ENCODE data around the gene KRTAP5-3. TPM values are rescaled to one million over a fixed set of nuclear protein-coding genes. Genes with fewer than 3 reads are reported as not detected.
A peak's percentile ranks its signal among the peaks of the same experiment; 100 is the strongest.

Gene KRTAP5-3
- total and polyA plus RNA-seq, 2 of the 8 experiments (the other 6 are each of a cell fraction or from before 2014, with no cell fraction given) = not detected

DNA sequence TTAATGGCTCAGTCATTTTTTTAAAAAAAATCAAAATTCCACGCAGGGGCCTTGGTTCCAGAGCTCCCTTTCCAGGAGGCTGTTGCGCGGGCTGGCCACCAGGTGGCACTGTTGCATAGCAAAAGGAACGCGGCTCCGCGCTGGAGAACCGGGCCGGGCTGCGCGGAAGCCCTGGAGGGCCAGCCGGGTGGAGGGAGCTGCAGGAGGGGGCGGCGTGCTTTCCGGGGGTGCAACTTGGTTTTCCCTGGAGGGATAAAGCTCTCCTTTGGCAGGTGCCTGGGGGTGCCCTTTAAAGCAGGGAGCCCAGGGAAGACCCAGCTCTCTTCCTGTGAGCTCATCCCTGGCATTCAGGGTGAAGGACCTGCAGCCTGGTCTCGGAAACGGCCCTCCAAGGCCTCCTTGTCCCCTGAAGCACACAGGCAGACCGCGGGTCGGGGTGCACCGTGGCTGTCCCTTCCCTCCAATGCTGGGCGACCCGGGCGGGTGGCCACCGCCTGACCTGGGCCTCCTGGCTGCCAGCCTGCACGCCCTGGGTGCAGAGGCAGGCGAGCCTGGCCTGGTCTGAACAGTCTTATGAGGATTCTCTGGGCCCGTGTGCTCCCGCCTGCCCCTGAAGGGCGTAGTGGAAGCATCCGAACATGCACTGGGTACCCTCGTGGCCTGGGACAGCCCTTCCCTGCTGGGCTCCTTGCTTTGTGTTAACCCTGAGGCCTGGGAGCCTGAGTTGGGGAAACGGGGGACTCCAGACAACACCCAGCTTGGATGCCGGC, 44.7 kb upstream of the KRTAP5-3 start:
- no peak overlapping the region for H3K27ac ChIP-seq (ENCODE audit: low read depth, low read length)
- peak overlapping the region; percentile 32; the same call in 1 of the 2 replicates for H3K18ac ChIP-seq (ENCODE audit: extremely low read depth, low read length)
- H2AFZ ChIP-seq (ENCODE audit: low read length) = peak overlapping the region; percentile 43; the same call in 1 of the 2 replicates
- no peak overlapping the region for H2BK12ac ChIP-seq (ENCODE audit: low read depth, low read length)
- ChIA-PET CTCF (ENCODE audit: partially characterized antibody) (interaction anchor here (0.7 to 10.1 kb wide), 71 partner anchors 9 to 752 kb away, joined by 3 to 166 read pairs (median 4); partner anchors contain the start of genes KRTAP5-5 and SYT8), POLR2A (ENCODE audit: partially characterized antibody) (interaction anchor here (1.1 kb wide), 1 partner anchor 41 kb away, joined by 3 read pairs; no protein-coding TSS in a partner anchor)
- H3K4me3 ChIP-seq (ENCODE audit: extremely low read depth in 1 of 4, insufficient read depth in 2 of 4, low read depth in 3 of 4, low read length in 4 of 4) = peak overlapping the region in 3 of 4 experiments; percentile 19 to 53 (median 26); a peak in 4 of 8 replicates
- H4K20me1 ChIP-seq (replicated peaks in 1 of 2; ENCODE audit: control insufficient read depth in 1 of 2, insufficient read depth in 2 of 2, low read length in 2 of 2) = no peaks in the 10 kb centered on the region
- H2AK5ac ChIP-seq (ENCODE audit: low read depth, low read length) = no peak overlapping the region
- FAIRE-seq (no peak), DNase-seq (ENCODE audit: low read depth in 1 of 2, low spot score in 2 of 2) (peak in 1 of 2 experiments; percentile 95)
- no peaks in the 10 kb centered on the region for H3K9me3 ChIP-seq (ENCODE audit: insufficient read depth in 2 of 2, low read depth in 1 of 2, low read length in 1 of 2)
- no peaks in the 10 kb centered on the region for H3K23me2 ChIP-seq (ENCODE audit: low read depth, low read length)
- H2BK15ac ChIP-seq (ENCODE audit: low read length) = no peak overlapping the region
- no peaks in the 10 kb centered on the region for H3K36me3 ChIP-seq (ENCODE audit: control insufficient read depth in 2 of 4, insufficient read depth in 4 of 4, low read length in 3 of 4)
- H3K4ac ChIP-seq (replicated peaks; ENCODE audit: insufficient read length, low read depth, low read length) = no peak overlapping the region
- peaks cover 0 to 6% (median 2%) of the 10 kb centered on the region in 4 experiments; a peak in 3 of 7 replicates for H3K4me1 ChIP-seq (replicated peaks in 1 of 4; ENCODE audit: control insufficient read depth in 3 of 4, insufficient read depth in 4 of 4, low read length in 3 of 4)
- H4K91ac ChIP-seq (replicated peaks; ENCODE audit: insufficient read length, low read length) = peak overlapping the region; percentile 58
- no peak overlapping the region for H3K9ac ChIP-seq (replicated peaks in 1 of 4; ENCODE audit: extremely low read depth in 1 of 4, low read depth in 3 of 4, low read length in 3 of 4)
- H4K5ac ChIP-seq (ENCODE audit: insufficient read length, low read depth, low read length) = no peak overlapping the region
- no peaks in the 10 kb centered on the region for H3K79me2 ChIP-seq (ENCODE audit: control insufficient read depth in 1 of 2, insufficient read depth in 2 of 2, low read length in 2 of 2)
- H3K23ac ChIP-seq (ENCODE audit: insufficient read length) = no peak overlapping the region
- H3K27me3 ChIP-seq (replicated peaks in 1 of 4; ENCODE audit: control insufficient read depth in 3 of 4, extremely low read depth in 1 of 4, insufficient read depth in 3 of 4, low read length in 3 of 4) = peaks cover 0 to 9% (median 6%) of the 10 kb centered on the region in 4 experiments; a peak in 4 of 7 replicates
- no peak overlapping the region for H3K14ac ChIP-seq (ENCODE audit: insufficient read length)
- no peaks in the 10 kb centered on the region for H3K79me1 ChIP-seq (ENCODE audit: low read depth, low read length)
- no peak overlapping the region for H3K56ac ChIP-seq (replicated peaks; ENCODE audit: insufficient read length, low read depth, low read length)
- no peak overlapping the region for H2BK20ac ChIP-seq (ENCODE audit: low read length)
- peak overlapping the region; percentile 43; the same call in 1 of the 2 replicates for H4K8ac ChIP-seq (ENCODE audit: extremely low read depth, insufficient read depth, low read length)
- no peak overlapping the region for H2BK120ac ChIP-seq (replicated peaks; ENCODE audit: low read depth, low read length)
- WGBS, 2 experiments (ENCODE audit: extremely low coverage in 1 of 2, insufficient coverage in 1 of 2, insufficient read length in 1 of 2, insufficient replicate concordance in 2 of 2, low coverage in 1 of 2, low lambda C conversion rate in 2 of 2, missing lambda C conversion rate in 1 of 2) = 29% methylated on average over 30 of the region's 34 CpGs; no CpG with 5 or more reads in 1 of the 2 experiments
- peak overlapping the region; percentile 6 to 64; a peak in 3 of 4 replicates for H3K4me2 ChIP-seq (ENCODE audit: insufficient read depth in 1 of 2, low read depth in 2 of 2, low read length in 2 of 2)
- H2BK5ac ChIP-seq (ENCODE audit: low read depth, low read length) = no peak overlapping the region; the same call in 1 of the 2 replicates
- TF ChIP-seq RAD21 (IDR thresholded peaks at IDR 0.05 in 1 of 2, conservative IDR thresholded peaks at IDR 0.05 in 1 of 2; ENCODE audit: low read depth in 2 of 2, low read length in 2 of 2) (peak; percentile 94 to 97), FOSL1 (IDR thresholded peaks at IDR 0.05; ENCODE audit: insufficient read depth, low read depth, low read length) (no peak), RXRA (IDR thresholded peaks at IDR 0.05; ENCODE audit: insufficient read depth, low read depth, low read length) (no peak), BACH1 (IDR thresholded peaks at IDR 0.05; ENCODE audit: low read length) (peak; percentile 3; the same call in 1 of the 2 replicates), SUZ12 (IDR thresholded peaks at IDR 0.05; ENCODE audit: low read length) (peak; percentile 43; the same call in 1 of the 2 replicates), GABPA (IDR thresholded peaks at IDR 0.05; ENCODE audit: borderline replicate concordance, insufficient read depth, low read length) (peak; percentile 74; the same call in 1 of the 2 replicates), ASH2L (IDR thresholded peaks at IDR 0.05; ENCODE audit: low read length) (peak; percentile 49), SIN3A (conservative IDR thresholded peaks at IDR 0.05 in 1 of 2, IDR thresholded peaks at IDR 0.05 in 1 of 2; ENCODE audit: low read depth in 1 of 2, low read length in 2 of 2) (peak in 1 of 2 experiments; percentile 50; a peak in 1 of 4 replicates)

All from H1 (cell line).